Fibroblast of lung (primary cell): ENCODE measurements around the gene SMIM34.

ENCODE experiments used
- CTCF ChIP-seq, 2 donors: IDR thresholded peaks in 1 of 2; conservative IDR thresholded peaks in 1 of 2; 1 replicate in 1 of 2; 2 replicates in 1 of 2; pipeline ENCODE4 v1.5.1; 2011 to 2012; ENCODE audit warnings: low read length in 2 of 2, control low read depth in 1 of 2, inconsistent platforms in 1 of 2, low read depth in 1 of 2, mild to moderate bottlenecking in 1 of 2
- EZH2 ChIP-seq: IDR thresholded peaks from 2 replicates; pipeline ENCODE4 v1.5.1; 2012; ENCODE audit warnings: low read length, control low read depth, mild to moderate bottlenecking; ENCODE audit errors: missing control alignments

- TF ChIP-seq CTCF (conservative IDR thresholded peaks at IDR 0.05 in 1 of 2, IDR thresholded peaks at IDR 0.05 in 1 of 2; ENCODE audit: low read depth in 1 of 2, low read length in 2 of 2), result no peak
- no peak for TF ChIP-seq EZH2
Observed at GRCh38 chr21:34369741-34370140, 54.0 kb downstream of the SMIM34 start.
